HepG2 (cell line): ENCODE results near the gene NAPB. TPM values are rescaled to one million over a fixed set of nuclear protein-coding genes. Genes with fewer than 3 reads are reported as not detected.
A peak's percentile ranks its signal among the peaks of the same experiment; 100 is the strongest.

Source experiments
- DNMT1 ChIP-seq: sonication (generic); formaldehyde crosslinking; IDR thresholded peaks from 2 replicates; pipeline ENCODE4 v1.5.1; 2020; ENCODE audit warnings: mild to moderate bottlenecking, missing genetic modification reagents
- EP300 ChIP-seq, 3 experiments: sonication (generic) in 1 of 3; formaldehyde crosslinking in 1 of 3; IDR thresholded peaks; 2 replicates each; pipeline versions ENCODE4 v1.5.1 to v1.6.1; 2011 to 2020; ENCODE audit warnings: low read depth in 2 of 3, low read length in 2 of 3, borderline replicate concordance in 1 of 3, improper control_type of control experiment in 1 of 3, mild to moderate bottlenecking in 1 of 3, missing genetic modification reagents in 1 of 3, moderate library complexity in 1 of 3
- HNRNPK ChIP-seq: fragments of 200-400 bp; formaldehyde crosslinking; IDR thresholded peaks from 2 replicates; pipeline ENCODE4 v1.6.1; 2018; ENCODE audit warnings: low read length, low read depth, moderate library complexity, mild to moderate bottlenecking; ENCODE audit not compliant: poor library complexity, severe bottlenecking
- IRF2 ChIP-seq: IDR thresholded peaks from 2 replicates; pipeline ENCODE4 v1.6.1; 2018; ENCODE audit warnings: missing genetic modification reagents, missing compliant biosample characterization
- KLF12 ChIP-seq: sonication (generic); formaldehyde crosslinking; IDR thresholded peaks from 2 replicates; pipeline ENCODE4 v1.4.0; 2020; ENCODE audit warnings: missing genetic modification reagents, borderline replicate concordance
- MED1 ChIP-seq: sonication (generic); formaldehyde crosslinking; IDR thresholded peaks from 2 replicates; pipeline ENCODE4 v1.4.0; 2020; ENCODE audit warnings: missing genetic modification reagents
- MEIS1 ChIP-seq: sonication (generic); formaldehyde crosslinking; IDR thresholded peaks from 2 replicates; pipeline ENCODE4 v1.9.0; 2021; ENCODE audit warnings: mild to moderate bottlenecking, missing genetic modification reagents, moderate library complexity, borderline replicate concordance
- NBN ChIP-seq: fragments of 450-650 bp; conservative IDR thresholded peaks from 2 replicates; pipeline ENCODE4 v1.6.1; 2017
- POLR2G ChIP-seq: fragments of 200-400 bp; formaldehyde crosslinking; IDR thresholded peaks from 2 replicates; pipeline ENCODE4 v1.6.1; 2018; ENCODE audit warnings: mild to moderate bottlenecking, low read depth, low read length, moderate library complexity
- SNAI1 ChIP-seq: sonication (generic); formaldehyde crosslinking; IDR thresholded peaks from 2 replicates; pipeline ENCODE4 v1.5.0; 2020; ENCODE audit warnings: mild to moderate bottlenecking, missing genetic modification reagents, borderline replicate concordance
- TBX3 ChIP-seq: fragments of 450-650 bp; IDR thresholded peaks from 2 replicates; pipeline ENCODE4 v1.6.1; 2017; ENCODE audit warnings: antibody characterized with exemption, mild to moderate bottlenecking, inconsistent platforms, borderline replicate concordance
- TOPORS ChIP-seq: sonication (generic); formaldehyde crosslinking; IDR thresholded peaks from 2 replicates; pipeline ENCODE4 v1.8.0; 2023; ENCODE audit warnings: mild to moderate bottlenecking, missing genetic modification reagents
- ZBTB21 ChIP-seq: sonication (generic); formaldehyde crosslinking; IDR thresholded peaks from 2 replicates; pipeline ENCODE4 v1.4.0; 2020; ENCODE audit warnings: missing genetic modification reagents
- ZC3H4 ChIP-seq: sonication (generic); formaldehyde crosslinking; IDR thresholded peaks from 2 replicates; pipeline ENCODE4 v1.4.0; 2020; ENCODE audit warnings: missing genetic modification reagents, borderline replicate concordance
- ZMAT3 ChIP-seq: sonication (generic); formaldehyde crosslinking; conservative IDR thresholded peaks from 2 replicates; pipeline ENCODE4 v1.7.0; 2021; ENCODE audit warnings: missing genetic modification reagents
- ZNF121 ChIP-seq: sonication (generic); formaldehyde crosslinking; IDR thresholded peaks from 2 replicates; pipeline ENCODE4 v1.5.0; 2020; ENCODE audit warnings: mild to moderate bottlenecking, missing genetic modification reagents
- ZNF160 ChIP-seq: sonication (generic); formaldehyde crosslinking; IDR thresholded peaks from 2 replicates; pipeline ENCODE4 v1.8.0; 2022; ENCODE audit warnings: mild to moderate bottlenecking, inconsistent platforms, missing genetic modification reagents
- ZNF335 ChIP-seq: sonication (generic); formaldehyde crosslinking; IDR thresholded peaks from 2 replicates; pipeline ENCODE4 v1.4.0; 2020; ENCODE audit warnings: missing genetic modification reagents
- ZNF33A ChIP-seq: sonication (generic); formaldehyde crosslinking; IDR thresholded peaks from 2 replicates; pipeline ENCODE4 v1.5.1; 2020; ENCODE audit warnings: missing genetic modification reagents, mild to moderate bottlenecking, moderate library complexity, borderline replicate concordance
- ZNF629 ChIP-seq: sonication (generic); formaldehyde crosslinking; conservative IDR thresholded peaks from 2 replicates; pipeline ENCODE4 v1.5.0; 2020; ENCODE audit warnings: missing genetic modification reagents
- ZNF644 ChIP-seq: IDR thresholded peaks from 2 replicates; pipeline ENCODE4 v1.6.1; 2016; ENCODE audit warnings: low read depth
- ZSCAN25 ChIP-seq: sonication (generic); formaldehyde crosslinking; IDR thresholded peaks from 2 replicates; pipeline ENCODE4 v1.8.0; 2022; ENCODE audit warnings: mild to moderate bottlenecking, missing genetic modification reagents
- polyA plus RNA-seq, 8 experiments: library from polyadenylated mRNA; depleted of rRNA in 3 of 8; stranded (reverse) in 7 of 8; unstranded in 1 of 8; fragments of >200 nt; fragmentation: Illumina TruSeq in 4 of 8; extraction: Trizol in 4 of 8; gene quantifications; 2 replicates each; pipeline versions ENCODE4 v1.2.1 to v1.2.3, GENCODE V29; 2011 to 2016; ENCODE audit warnings: low read depth in 4 of 8, missing spikeins in 1 of 8, mixed read lengths in 1 of 8; ENCODE audit not compliant: insufficient read depth in 1 of 8
- total RNA-seq, 5 experiments: library from RNA; depleted of rRNA; stranded (reverse); fragments of >200 nt; fragmentation: Illumina TruSeq; extraction: Trizol; gene quantifications; 2 replicates each; pipeline ENCODE4 v1.2.3, GENCODE V29; 2016; ENCODE audit warnings: low read depth in 1 of 5
- TF ChIP-seq, protein P1 (sequence below): sonication (generic); formaldehyde crosslinking; IDR thresholded peaks from 2 replicates; pipeline ENCODE4 v1.4.0; 2020; ENCODE audit warnings: missing genetic modification reagents
- TF ChIP-seq, protein P2 (sequence below): sonication (generic); formaldehyde crosslinking; IDR thresholded peaks from 2 replicates; pipeline ENCODE4 v1.4.0; 2020; ENCODE audit warnings: missing genetic modification reagents
- TF ChIP-seq, protein P3 (sequence below): sonication (generic); formaldehyde crosslinking; IDR thresholded peaks from 2 replicates; pipeline ENCODE4 v1.8.1; 2023; ENCODE audit warnings: missing genetic modification reagents, mild to moderate bottlenecking, borderline replicate concordance
- TF ChIP-seq, protein P4 (sequence below): sonication (generic); formaldehyde crosslinking; IDR thresholded peaks from 2 replicates; pipeline ENCODE4 v1.4.0; 2020; ENCODE audit warnings: low read depth, mild to moderate bottlenecking, missing genetic modification reagents

Gene NAPB
- total and polyA plus RNA-seq, 2 of the 13 experiments (the other 11 are each of a cell fraction or from before 2014, with no cell fraction given): 15.2 to 16.1 TPM

DNA sequence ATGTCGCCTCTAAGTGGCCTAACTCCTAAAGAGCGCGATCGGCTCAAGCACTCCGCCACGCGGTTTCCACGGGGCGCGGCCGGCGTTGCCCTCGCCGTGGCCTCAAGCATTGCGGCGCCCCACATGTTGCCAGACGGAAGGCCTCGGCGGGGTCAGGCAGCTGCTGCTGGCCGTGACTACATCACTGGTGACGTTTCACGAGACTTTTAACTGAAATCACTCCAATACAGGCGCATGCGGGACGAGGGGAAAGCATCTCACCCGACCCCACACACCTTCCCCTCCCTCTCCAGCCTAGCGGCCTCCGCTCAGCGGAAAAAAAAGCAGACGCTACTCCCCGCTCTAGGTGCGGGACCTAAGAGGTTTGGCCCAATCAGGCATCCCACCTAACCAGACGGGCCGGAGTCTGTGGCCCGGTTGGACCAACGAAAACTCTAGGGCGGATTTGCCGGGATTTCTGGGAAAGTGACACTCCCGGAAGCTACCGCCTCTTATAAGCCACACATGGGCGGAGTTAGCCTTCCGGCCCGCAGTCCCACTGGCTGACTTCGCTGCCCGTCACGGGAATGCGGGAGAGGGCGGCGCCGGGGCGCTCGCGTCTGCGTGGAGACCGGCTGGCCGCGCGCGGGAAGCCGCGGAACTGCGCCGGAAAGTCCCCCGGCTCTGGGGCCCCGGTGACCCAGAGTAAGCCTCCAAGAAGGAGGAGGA lies 70.9 kb downstream of the NAPB start, which contains the start of gene NXT1 (continued):
- TF ChIP-seq ZNF160 (CRISPR knock-in tag) (0 out of 2 replicates have a peak, but pooled peaks have one; percentile 11), NBN (no peak), DNMT1 (peak; percentile 92), KLF12 (CRISPR knock-in tag) (peak; percentile 87; the same call in 1 of the 2 replicates), ZNF33A (CRISPR knock-in tag) (no peak), ZNF335 (CRISPR knock-in tag) (peak; percentile 94), MEIS1 (CRISPR knock-in tag) (peak; percentile 83), ZNF629 (CRISPR knock-in tag) (no peak), IRF2 (CRISPR knock-in tag) (no peak; the same call in none of the 2 replicates), POLR2G (peak; percentile 94), ZSCAN25 (CRISPR knock-in tag) (peak; percentile 53), ZNF644 (CRISPR knock-in tag) (no peak), ZC3H4 (CRISPR knock-in tag) (peak; percentile 90; the same call in 1 of the 2 replicates), TBX3 (no peak; the same call in 1 of the 2 replicates), TOPORS (peak; percentile 27; the same call in 1 of the 2 replicates), ZNF121 (CRISPR knock-in tag) (no peak), EP300 (IDR thresholded peaks at IDR 0.05; ENCODE audit: low read depth in 2 of 2, low read length in 2 of 2) (peak in 1 of 2 experiments; percentile 26; a peak in 1 of 4 replicates), EP300 (CRISPR knock-in tag; IDR thresholded peaks at IDR 0.05; ENCODE audit: borderline replicate concordance) (peak; percentile 60), SNAI1 (peak; percentile 54), HNRNPK (no peak), ZMAT3 (peak; percentile 80), ZBTB21 (peak; percentile 68; the same call in 1 of the 2 replicates), MED1 (peak; percentile 49)
- TF ChIP-seq, protein P1, sequence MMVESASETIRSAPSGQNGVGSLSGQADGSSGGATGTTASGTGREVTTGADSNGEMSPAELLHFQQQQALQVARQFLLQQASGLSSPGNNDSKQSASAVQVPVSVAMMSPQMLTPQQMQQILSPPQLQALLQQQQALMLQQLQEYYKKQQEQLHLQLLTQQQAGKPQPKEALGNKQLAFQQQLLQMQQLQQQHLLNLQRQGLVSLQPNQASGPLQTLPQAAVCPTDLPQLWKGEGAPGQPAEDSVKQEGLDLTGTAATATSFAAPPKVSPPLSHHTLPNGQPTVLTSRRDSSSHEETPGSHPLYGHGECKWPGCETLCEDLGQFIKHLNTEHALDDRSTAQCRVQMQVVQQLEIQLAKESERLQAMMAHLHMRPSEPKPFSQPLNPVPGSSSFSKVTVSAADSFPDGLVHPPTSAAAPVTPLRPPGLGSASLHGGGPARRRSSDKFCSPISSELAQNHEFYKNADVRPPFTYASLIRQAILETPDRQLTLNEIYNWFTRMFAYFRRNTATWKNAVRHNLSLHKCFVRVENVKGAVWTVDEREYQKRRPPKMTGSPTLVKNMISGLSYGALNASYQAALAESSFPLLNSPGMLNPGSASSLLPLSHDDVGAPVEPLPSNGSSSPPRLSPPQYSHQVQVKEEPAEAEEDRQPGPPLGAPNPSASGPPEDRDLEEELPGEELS (CRISPR knock-in tag): peak; percentile 50; the same call in 1 of the 2 replicates
- TF ChIP-seq, protein P2, sequence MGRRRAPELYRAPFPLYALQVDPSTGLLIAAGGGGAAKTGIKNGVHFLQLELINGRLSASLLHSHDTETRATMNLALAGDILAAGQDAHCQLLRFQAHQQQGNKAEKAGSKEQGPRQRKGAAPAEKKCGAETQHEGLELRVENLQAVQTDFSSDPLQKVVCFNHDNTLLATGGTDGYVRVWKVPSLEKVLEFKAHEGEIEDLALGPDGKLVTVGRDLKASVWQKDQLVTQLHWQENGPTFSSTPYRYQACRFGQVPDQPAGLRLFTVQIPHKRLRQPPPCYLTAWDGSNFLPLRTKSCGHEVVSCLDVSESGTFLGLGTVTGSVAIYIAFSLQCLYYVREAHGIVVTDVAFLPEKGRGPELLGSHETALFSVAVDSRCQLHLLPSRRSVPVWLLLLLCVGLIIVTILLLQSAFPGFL (CRISPR knock-in tag): no peak
- TF ChIP-seq, protein P3, sequence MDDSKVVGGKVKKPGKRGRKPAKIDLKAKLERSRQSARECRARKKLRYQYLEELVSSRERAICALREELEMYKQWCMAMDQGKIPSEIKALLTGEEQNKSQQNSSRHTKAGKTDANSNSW (CRISPR knock-in tag): peak; percentile 96; the same call in 1 of the 2 replicates
- TF ChIP-seq, protein P4, sequence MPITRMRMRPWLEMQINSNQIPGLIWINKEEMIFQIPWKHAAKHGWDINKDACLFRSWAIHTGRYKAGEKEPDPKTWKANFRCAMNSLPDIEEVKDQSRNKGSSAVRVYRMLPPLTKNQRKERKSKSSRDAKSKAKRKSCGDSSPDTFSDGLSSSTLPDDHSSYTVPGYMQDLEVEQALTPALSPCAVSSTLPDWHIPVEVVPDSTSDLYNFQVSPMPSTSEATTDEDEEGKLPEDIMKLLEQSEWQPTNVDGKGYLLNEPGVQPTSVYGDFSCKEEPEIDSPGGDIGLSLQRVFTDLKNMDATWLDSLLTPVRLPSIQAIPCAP (CRISPR knock-in tag): no peak
